NT2/D1 (cell line): ENCODE measurements around the gene TMEM132E.

ENCODE experiments used
- SUZ12 ChIP-seq: IDR thresholded peaks from 2 replicates; pipeline ENCODE4 v1.6.1; 2011; ENCODE audit not compliant: insufficient read length, insufficient read depth; ENCODE audit errors: extremely low read depth
- ZNF274 ChIP-seq: IDR thresholded peaks from 2 replicates; pipeline ENCODE4 v1.6.1; 2011; ENCODE audit warnings: mild to moderate bottlenecking, low read depth, low read length

DNA sequence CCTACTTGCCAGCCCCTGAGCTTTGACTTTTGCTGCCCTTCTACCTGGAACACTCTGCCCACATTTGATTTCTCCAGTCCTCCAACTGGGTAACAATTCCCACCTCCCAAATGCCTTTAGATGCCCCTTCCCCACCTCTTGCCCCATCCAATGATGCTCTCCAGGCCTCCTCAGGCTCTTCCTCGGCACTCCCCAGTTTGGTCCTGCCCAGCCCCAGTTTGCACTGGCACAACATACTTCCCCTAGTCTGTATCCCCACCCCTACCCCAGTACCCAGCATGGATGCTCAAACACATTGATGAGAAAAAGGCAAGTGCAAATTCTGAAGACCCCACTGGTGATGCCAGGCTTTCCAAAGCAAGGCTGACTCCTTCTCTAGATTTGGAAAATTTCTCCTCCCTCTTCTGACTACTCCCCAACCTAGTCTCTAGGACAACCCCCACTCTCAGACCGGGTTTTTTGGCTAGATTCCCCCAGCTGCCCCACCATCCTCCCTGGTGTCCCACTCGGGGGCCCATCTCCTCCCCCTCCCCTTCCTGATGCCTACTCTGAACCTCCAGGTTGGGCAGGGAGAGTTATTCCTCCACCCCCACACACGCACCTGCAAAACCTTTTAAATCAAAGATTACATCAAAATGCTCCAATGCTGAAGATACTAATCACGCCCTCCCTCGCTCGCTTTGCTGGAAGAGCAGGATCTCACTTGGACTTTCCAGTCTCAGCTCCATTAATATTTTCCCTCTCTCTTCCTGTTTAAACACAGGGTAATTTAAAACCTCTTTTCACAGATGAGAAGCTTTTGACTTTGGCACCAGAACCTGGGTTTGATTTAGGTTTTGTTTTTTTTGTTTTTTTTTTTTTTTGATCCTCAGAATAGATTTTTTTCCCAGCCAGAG lies 94.9 kb downstream of the TMEM132E start:
- no peak for TF ChIP-seq ZNF274
- no peak for TF ChIP-seq SUZ12
